Left colon (tissue), 2 donors: Measurements from ENCODE around the gene VSTM2B. TPM values are rescaled to one million over a fixed set of nuclear protein-coding genes. Genes with fewer than 3 reads are reported as not detected.

Experiments used
- ATAC-seq: fragments of 200-7000 bp; cut with Tn5 transposase; one replicate; pipeline ENCODE4 v1.9.1; 2020; ENCODE audit warnings: mild to moderate bottlenecking, moderate library complexity
- DNase-seq, 2 donors: peaks; one replicate each; pipeline ENCODE4 v3.0.0-alpha.2; 2020
- intact Hi-C, 2 donors: fragments of 100-400 bp; cut with DNase I in 1 of 2; cut with micrococcal nuclease in 1 of 2; formaldehyde crosslinking; loops; one replicate each; pipeline versions ENCODE4 v1.11.2 to v1.14.0; 2022; cut with DNase I, micrococcal nuclease
- total RNA-seq, 2 donors: library from RNA; stranded (reverse); fragmentation: NEBNext Ultra II Directional; extraction: Animal tissue kit (Norgen Biotek cat#: 25700); gene quantifications; one replicate each; pipeline ENCODE4 v1.2.1, GENCODE V29; 2021
- donor health status: DM: no; HTN: no; CAD: no.
- donor health status: DM: yes; HTN: yes; CAD: no.

The VSTM2B gene
- total RNA-seq, 2 donors from 2014 or later = not detected

GRCh38 chr19:29510701-29511265 is 15.0 kb upstream of the VSTM2B start:
- intact Hi-C loops = no loop called here
- no peak for DNase-seq
- ATAC-seq = no peak

GRCh38 chr19:29511768-29512167 is 14.0 kb upstream of the VSTM2B start:
- no peak for DNase-seq
- intact Hi-C loops = no loop called here
- no peak for ATAC-seq

GRCh38 chr19:29512748-29513147 is 13.0 kb upstream of the VSTM2B start:
- no peak for DNase-seq
- intact Hi-C loops = no loop called here
- ATAC-seq = no peak

- ATAC-seq (no peak), DNase-seq (no peak)
- intact Hi-C loops = no loop called here
Observed at GRCh38 chr19:29514525-29515232, 11.1 kb upstream of the VSTM2B start.

GRCh38 chr19:29515233-29515619 is 10.6 kb upstream of the VSTM2B start:
- intact Hi-C loops = no loop called here
- no peak for ATAC-seq

GRCh38 chr19:29515706-29516357 is 10.0 kb upstream of the VSTM2B start:
- no peak for ATAC-seq
- no peak for DNase-seq
- intact Hi-C loops = no loop called here

More at GRCh38 chr19:29515233-29515619, 10.6 kb upstream of the VSTM2B start:
- no peak for DNase-seq

GRCh38 chr19:29516358-29516725 is 9.5 kb upstream of the VSTM2B start:
- ATAC-seq (no peak), DNase-seq (no peak)
- intact Hi-C loops = no loop called here

- ATAC-seq (no peak), DNase-seq (no peak)
- intact Hi-C loops = no loop called here
Observed at GRCh38 chr19:29516821-29517395, 8.9 kb upstream of the VSTM2B start.

GRCh38 chr19:29517412-29517811 is 8.4 kb upstream of the VSTM2B start:
- intact Hi-C loops = no loop called here
- no peak for ATAC-seq
- no peak for DNase-seq

GRCh38 chr19:29517946-29518345 is 7.8 kb upstream of the VSTM2B start:
- DNase-seq = no peak
- ATAC-seq = no peak
- intact Hi-C loops = no loop called here

GRCh38 chr19:29519146-29519545 is 6.6 kb upstream of the VSTM2B start:
- intact Hi-C loops = no loop called here
- DNase-seq = no peak
- ATAC-seq = no peak

GRCh38 chr19:29519931-29520330 is 5.9 kb upstream of the VSTM2B start:
- no peak for ATAC-seq

GRCh38 chr19:29520390-29520789 is 5.4 kb upstream of the VSTM2B start:
- intact Hi-C loops = no loop called here
- ATAC-seq (no peak), DNase-seq (no peak)

More at GRCh38 chr19:29519931-29520330, 5.9 kb upstream of the VSTM2B start:
- intact Hi-C loops = no loop called here
- no peak for DNase-seq

GRCh38 chr19:29521291-29522075 is 4.3 kb upstream of the VSTM2B start:
- DNase-seq (no peak), ATAC-seq (no peak)
- intact Hi-C loops = no loop called here

- intact Hi-C loops = no loop called here
- ATAC-seq (no peak), DNase-seq (no peak)
Observed at GRCh38 chr19:29523568-29523967, 2.2 kb upstream of the VSTM2B start.

- no peak for ATAC-seq
- intact Hi-C loops = no loop called here
- no peak for DNase-seq
Observed at GRCh38 chr19:29524201-29524911, 1.4 kb upstream of the VSTM2B start.

- DNase-seq = no peak
- intact Hi-C loops = no loop called here
- no peak for ATAC-seq
Observed at GRCh38 chr19:29524912-29525831, 622 bp upstream of the VSTM2B start.
